GM21390 (cell line): ENCODE measurements around the gene IKZF1.
A peak's percentile ranks its signal among the peaks of the same experiment; 100 is the strongest.

Experiments
- ATAC-seq: cut with Tn5 transposase; IDR thresholded peaks from one replicate; pipeline ENCODE4 v1.9.1; 2021; ENCODE audit not compliant: unreplicated experiment

IKZF1 gene

GRCh38 chr7:50436133-50436806 lies 131.8 kb downstream of the IKZF1 start:
- no peak for ATAC-seq

- ATAC-seq: peak; percentile 25
Observed at GRCh38 chr7:50446542-50446960, 142.0 kb downstream of the IKZF1 start.

GRCh38 chr7:50448823-50449222 lies 144.3 kb downstream of the IKZF1 start:
- peak; percentile 19 for ATAC-seq

GRCh38 chr7:50449501-50449880 lies 145.0 kb downstream of the IKZF1 start:
- peak; percentile 0 for ATAC-seq

GRCh38 chr7:50449881-50450589 lies 145.5 kb downstream of the IKZF1 start, which contains the start of gene FIGNL1:
Gene FIGNL1, minus strand, starts transcription at chr7:50450350. Its CDS starts 3,063 bp downstream, at chr7:50447287.
- peak; percentile 86 for ATAC-seq

- ATAC-seq: peak; percentile 14
Observed at GRCh38 chr7:50450590-50451032, 146.1 kb downstream of the IKZF1 start.
